Immature natural killer cell (primary cell): ENCODE results near the gene ZNF157. TPM values are rescaled to one million over a fixed set of nuclear protein-coding genes. Genes with fewer than 3 reads are reported as not detected.
"Not testable (repeated sequence)": the region's sequence is repeated elsewhere in the genome, so short reads cannot be mapped to it uniquely, and the experiment has no call there.

Experiments used
- DNase-seq, 3 donors: peaks; one replicate each; pipeline ENCODE4 v3.0.0; 2022; ENCODE audit warnings: mixed read lengths in 1 of 3
- H3K27ac Mint-ChIP-seq, 6 donors: one replicate each; pipeline ENCODE4 v1.8.0; 2020; ENCODE audit warnings: mixed read lengths in 6 of 6, mild to moderate bottlenecking in 5 of 6, inconsistent platforms in 4 of 6, moderate library complexity in 3 of 6
- H3K27me3 Mint-ChIP-seq, 3 donors: one replicate each; pipeline ENCODE4 v1.8.0; 2020 to 2021; ENCODE audit warnings: low read depth in 3 of 3, mild to moderate bottlenecking in 3 of 3, mixed read lengths in 3 of 3, moderate library complexity in 3 of 3, inconsistent platforms in 1 of 3
- H3K36me3 Mint-ChIP-seq, 3 donors: one replicate each; pipeline ENCODE4 v1.8.0; 2020; ENCODE audit warnings: mixed read lengths in 3 of 3, inconsistent platforms in 2 of 3, mild to moderate bottlenecking in 2 of 3
- H3K4me1 Mint-ChIP-seq, 2 donors: one replicate each; pipeline ENCODE4 v1.8.0; 2020; ENCODE audit warnings: inconsistent platforms in 2 of 2, mild to moderate bottlenecking in 2 of 2, mixed read lengths in 2 of 2, moderate library complexity in 1 of 2
- H3K4me3 Mint-ChIP-seq, 5 donors: one replicate each; pipeline ENCODE4 v1.8.0; 2020; ENCODE audit warnings: mild to moderate bottlenecking in 5 of 5, mixed read lengths in 5 of 5, inconsistent platforms in 3 of 5, moderate library complexity in 3 of 5
- H3K9me3 Mint-ChIP-seq, 6 donors: one replicate each; pipeline ENCODE4 v1.8.0; 2020; ENCODE audit warnings: mild to moderate bottlenecking in 6 of 6, mixed read lengths in 6 of 6, inconsistent platforms in 4 of 6, moderate library complexity in 3 of 6
- polyA plus RNA-seq, 3 donors: library from polyadenylated mRNA; unstranded; fragments of 300-500 nt; fragmentation: Illumina TruSeq; gene quantifications; one replicate each; pipeline ENCODE4 v1.2.3, GENCODE V29; 2021

ZNF157 gene
- polyA plus RNA-seq = not detected

DNA sequence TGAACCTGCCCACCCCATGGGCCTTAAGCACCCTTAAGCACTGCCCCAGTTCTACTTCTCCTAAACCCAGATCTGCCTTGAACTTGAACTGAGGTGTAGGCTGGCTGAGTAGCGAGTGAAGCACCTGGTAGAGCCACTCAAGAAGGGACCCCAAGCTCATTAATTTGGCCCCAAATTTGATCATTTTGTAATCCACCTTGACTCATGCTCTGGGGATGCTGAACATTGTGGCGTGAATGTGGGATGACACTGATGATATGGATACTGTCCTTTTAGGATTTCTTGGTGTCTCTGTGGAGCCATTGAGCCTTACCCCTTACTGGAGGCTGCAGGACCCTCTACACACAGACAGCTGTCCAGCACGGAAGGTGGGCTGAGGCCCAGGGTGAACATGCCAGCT is at the start of gene ZNF157:
Gene ZNF157, plus strand, starts transcription at position 301 of the 400 bp plus-strand sequence. Its CDS starts 91 bp downstream, at position 392.
- Mint-ChIP-seq H3K27me3 (peaks cover 0 to 3% (median 1%) of the 10 kb centered on the region in 3 donors), H3K4me1 (peaks cover 10 to 13% of the 10 kb centered on the region in 2 donors), H3K4me3 (no peak within 1 kb of the TSS), H3K27ac (no peak within 1 kb of the TSS), H3K9me3 (no peaks in the 10 kb centered on the region), H3K36me3 (no peaks in the 10 kb centered on the region)
- no peak for DNase-seq

DNA sequence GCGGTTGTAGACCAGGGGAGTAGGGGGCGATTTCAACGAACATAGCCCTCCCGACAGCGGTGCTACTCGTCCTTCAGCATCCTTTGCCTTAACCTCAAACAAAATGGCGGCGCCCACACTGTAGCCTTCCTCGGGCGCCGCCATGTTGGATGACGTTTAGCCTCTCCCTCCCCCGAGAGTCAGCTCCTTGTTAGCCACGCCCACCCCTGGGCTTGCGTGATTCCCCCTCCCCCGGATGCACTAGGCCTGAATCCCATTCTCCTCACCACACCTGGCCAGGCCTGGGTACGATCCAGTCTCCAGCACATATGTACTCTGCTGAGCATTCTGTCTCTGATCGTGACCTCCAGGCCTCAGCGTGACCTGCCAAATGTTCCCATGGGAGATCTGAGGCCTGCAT is 49.0 kb upstream of the ZNF157 start:
- H3K9me3 Mint-ChIP-seq = no peaks in the 10 kb centered on the region
- H3K4me1 Mint-ChIP-seq = no peaks in the 10 kb centered on the region
- H3K27ac Mint-ChIP-seq = no peak overlapping the region
- peaks cover 3 to 7% (median 3%) of the 10 kb centered on the region in 3 donors for H3K27me3 Mint-ChIP-seq
- DNase-seq = no peak
- no peak overlapping the region for H3K4me3 Mint-ChIP-seq
- H3K36me3 Mint-ChIP-seq = no peaks in the 10 kb centered on the region

GRCh38 chrX:47321823-47322371 is 48.5 kb upstream of the ZNF157 start:
- H3K4me3 Mint-ChIP-seq = no peak overlapping the region
- H3K4me1 Mint-ChIP-seq = no peaks in the 10 kb centered on the region
- H3K36me3 Mint-ChIP-seq = no peaks in the 10 kb centered on the region
- H3K9me3 Mint-ChIP-seq = no peaks in the 10 kb centered on the region
- peaks cover 3 to 5% (median 3%) of the 10 kb centered on the region in 3 donors for H3K27me3 Mint-ChIP-seq
- H3K27ac Mint-ChIP-seq = no peak overlapping the region
- no peak for DNase-seq

DNA sequence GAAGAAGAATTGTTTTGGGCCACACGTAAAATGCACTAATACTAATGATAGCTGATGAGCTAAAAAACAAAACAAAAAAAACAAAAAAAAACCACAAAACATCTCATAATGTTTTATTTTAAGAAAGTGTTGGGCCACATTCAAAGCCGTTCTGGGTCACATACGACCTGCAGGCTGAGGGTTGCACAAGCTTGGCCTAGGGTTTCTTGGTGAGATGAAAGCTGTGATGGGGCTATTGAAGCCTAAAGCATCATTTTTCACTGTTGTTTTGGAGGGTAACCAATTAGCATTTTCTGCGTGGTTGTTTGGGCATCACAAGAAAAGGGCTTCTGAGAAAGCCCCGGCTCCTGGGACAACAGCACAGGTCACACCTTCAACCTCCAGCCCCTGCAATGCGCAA is 42.5 kb upstream of the ZNF157 start:
- H3K4me3 Mint-ChIP-seq = no peak overlapping the region
- H3K27ac Mint-ChIP-seq = no peak overlapping the region
- H3K9me3 Mint-ChIP-seq = no peaks in the 10 kb centered on the region
- H3K4me1 Mint-ChIP-seq = no peaks in the 10 kb centered on the region
- no peak for DNase-seq
- no peaks in the 10 kb centered on the region for H3K36me3 Mint-ChIP-seq
- H3K27me3 Mint-ChIP-seq = peaks cover 1 to 11% (median 9%) of the 10 kb centered on the region in 3 donors

GRCh38 chrX:47332729-47333128 is 37.6 kb upstream of the ZNF157 start:
- not testable (repeated sequence) for H3K9me3 Mint-ChIP-seq, DNase-seq, H3K4me1 Mint-ChIP-seq, H3K36me3 Mint-ChIP-seq, H3K4me3 Mint-ChIP-seq, H3K27ac Mint-ChIP-seq
- H3K27me3 Mint-ChIP-seq = peaks cover 1 to 13% (median 7%) of the 10 kb centered on the region in 3 donors

DNA sequence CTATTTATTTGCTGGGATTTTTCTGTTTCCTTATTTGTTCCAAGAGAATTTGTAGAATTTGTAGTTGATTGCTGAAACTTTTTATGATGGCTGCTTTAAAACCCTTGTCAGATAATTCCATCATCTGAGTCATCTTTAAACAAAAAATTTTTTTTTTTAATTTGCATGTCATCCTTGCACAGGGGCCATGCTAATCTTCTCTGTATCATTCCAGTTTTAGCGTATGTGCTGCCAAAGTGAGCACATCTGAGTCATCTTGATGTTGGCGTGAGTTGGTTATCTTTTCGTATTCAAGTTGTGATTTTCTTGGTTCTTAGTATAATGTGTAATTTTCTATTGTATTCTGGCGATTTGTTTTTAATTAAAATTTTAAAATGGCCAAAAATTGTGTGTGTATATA is 18.7 kb upstream of the ZNF157 start:
- H3K27ac Mint-ChIP-seq = no peak overlapping the region
- peaks cover 0 to 6% (median 2%) of the 10 kb centered on the region in 3 donors for H3K27me3 Mint-ChIP-seq
- no peaks in the 10 kb centered on the region for H3K4me1 Mint-ChIP-seq
- H3K4me3 Mint-ChIP-seq = no peak overlapping the region
- DNase-seq = no peak
- no peaks in the 10 kb centered on the region for H3K36me3 Mint-ChIP-seq
- no peaks in the 10 kb centered on the region for H3K9me3 Mint-ChIP-seq

DNA sequence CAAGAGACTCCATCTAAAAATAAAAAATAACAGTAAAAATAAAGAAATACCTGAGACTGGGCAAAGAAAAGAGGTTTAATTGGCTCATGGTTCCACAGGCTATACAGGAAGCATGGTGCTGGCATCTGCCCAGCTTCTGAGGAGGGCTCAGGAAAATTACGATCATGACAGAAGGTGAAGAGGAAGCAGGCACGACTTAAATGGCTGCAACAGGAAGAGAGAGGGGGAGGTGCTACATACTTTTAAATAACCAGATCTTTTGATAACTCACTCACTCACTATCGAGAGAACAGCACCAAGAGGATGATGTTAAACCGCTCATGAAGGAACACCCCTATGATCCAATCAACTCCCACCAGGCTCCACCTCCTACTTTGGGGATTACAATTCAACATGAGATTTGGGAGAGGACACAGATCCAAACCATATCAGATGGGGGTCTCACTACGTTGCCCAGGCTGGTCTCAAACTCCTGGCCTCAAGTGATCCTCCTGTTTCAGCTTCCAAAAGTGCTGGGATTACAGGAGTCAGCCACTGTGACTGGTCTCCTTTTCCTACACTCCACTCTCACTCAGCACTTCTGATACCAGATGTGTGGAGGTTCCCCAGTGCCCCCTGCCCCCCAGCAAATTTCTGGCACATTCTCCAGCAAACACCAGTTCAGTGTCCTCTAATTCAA is 11.9 kb upstream of the ZNF157 start:
- peak in 1 of 3 donors; percentile 10 for DNase-seq

DNA sequence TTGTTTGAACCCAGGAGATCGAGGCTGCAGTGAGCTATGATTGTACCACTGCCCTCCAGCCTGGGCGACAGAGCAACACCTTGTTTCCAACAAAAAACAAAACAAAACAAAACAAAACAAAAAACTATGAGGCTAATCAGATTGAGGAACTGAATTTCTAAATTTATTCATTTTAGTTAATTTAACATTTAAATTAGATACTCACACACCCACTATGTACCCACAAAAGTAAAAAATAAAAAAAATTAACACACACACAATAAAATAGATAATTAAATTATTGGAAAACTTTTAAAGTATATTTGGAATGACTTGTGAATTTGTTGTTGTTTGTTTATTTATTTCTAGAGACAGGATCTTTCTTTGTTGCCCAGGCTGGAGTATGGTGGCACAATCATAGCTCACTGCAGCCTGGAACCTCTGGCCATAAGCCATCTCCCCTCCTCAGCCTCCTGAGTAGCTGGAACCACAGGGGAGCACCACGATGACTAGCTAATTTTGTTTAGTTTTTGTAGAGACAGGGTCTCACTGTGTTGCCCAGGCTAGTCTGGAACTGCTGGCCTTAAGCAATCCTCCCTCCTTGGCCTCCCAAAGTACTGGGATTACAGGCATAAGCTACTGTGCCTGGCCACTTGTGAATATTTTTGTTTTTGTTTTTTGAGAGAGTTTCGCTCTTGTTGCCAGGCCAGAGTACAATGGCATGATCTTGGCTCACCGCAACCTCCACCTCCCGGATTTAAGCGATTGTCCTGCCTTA is 9.8 kb upstream of the ZNF157 start:
- no peak overlapping the region for H3K4me3 Mint-ChIP-seq
- peak overlapping the region in 1 of 6 donors; percentile 4 for H3K27ac Mint-ChIP-seq
- H3K36me3 Mint-ChIP-seq = no peaks in the 10 kb centered on the region

More for the DNA sequence above, 11.9 kb upstream of the ZNF157 start:
- Mint-ChIP-seq H3K27ac (peak overlapping the region in 5 of 6 donors; percentile 28 to 71 (median 65)), H3K4me3 (peak overlapping the region; percentile 4 to 74 (median 49)), H3K4me1 (peaks cover 22 to 23% of the 10 kb centered on the region in 2 donors), H3K36me3 (no peaks in the 10 kb centered on the region), H3K27me3 (peaks cover 3 to 6% (median 5%) of the 10 kb centered on the region in 3 donors), H3K9me3 (peaks cover 0 to 4% (median 0%) of the 10 kb centered on the region in 6 donors)

DNA sequence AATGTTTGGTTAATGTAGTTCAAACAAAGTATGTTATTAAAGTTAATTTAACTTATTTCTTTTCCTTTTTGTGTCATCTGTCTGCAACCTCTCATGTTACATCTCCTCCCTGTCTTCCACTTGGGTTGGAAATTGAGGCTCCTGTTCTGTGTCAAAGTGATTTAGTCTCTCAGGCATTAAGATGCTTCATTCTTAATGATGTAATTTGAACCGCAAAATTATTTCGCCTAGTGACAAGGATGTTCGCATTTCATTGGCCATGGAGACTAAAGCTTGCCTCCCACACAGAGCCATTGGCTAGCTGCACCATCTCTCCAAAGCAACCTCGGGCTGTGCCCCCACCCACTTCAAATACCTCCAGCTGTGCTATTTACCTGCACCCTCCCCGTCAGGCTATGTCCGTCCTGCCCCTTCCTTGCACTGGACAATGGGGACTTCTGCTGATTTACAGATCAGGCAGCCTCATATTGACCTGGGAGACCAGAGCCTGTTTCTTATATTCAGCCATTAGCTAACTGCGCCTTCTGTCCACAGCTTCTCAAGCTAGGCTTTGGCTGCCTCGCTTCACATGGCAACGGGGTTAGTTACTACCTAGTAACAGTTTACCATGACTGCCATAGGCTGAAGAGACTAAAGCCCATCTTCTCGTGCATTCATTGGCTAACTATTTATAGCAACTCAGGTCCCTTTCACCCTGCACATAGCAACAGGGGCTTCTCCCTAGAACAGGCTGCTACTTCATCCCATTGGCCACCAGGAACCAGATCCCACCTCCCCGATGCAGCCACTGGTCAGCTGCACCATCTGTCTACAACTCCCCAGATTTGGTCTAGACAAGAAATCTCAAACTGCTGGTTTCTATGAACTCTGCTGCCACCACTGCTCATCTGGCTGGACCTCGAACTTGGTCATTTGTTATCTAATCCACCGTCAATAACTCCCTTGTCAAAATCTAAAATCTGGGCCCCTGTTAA is 8.6 kb upstream of the ZNF157 start:
- Mint-ChIP-seq H3K4me3 (peak overlapping the region; percentile 77 to 88 (median 82)), H3K9me3 (peaks cover 0 to 4% (median 0%) of the 10 kb centered on the region in 6 donors), H3K36me3 (no peaks in the 10 kb centered on the region), H3K27ac (peak overlapping the region; percentile 51 to 95 (median 88)), H3K4me1 (peaks cover 33% of the 10 kb centered on the region in 2 donors), H3K27me3 (peaks cover 3 to 8% (median 5%) of the 10 kb centered on the region in 3 donors)
- DNase-seq = peak; percentile 70 to 76 (median 72)

More for the DNA sequence above, 9.8 kb upstream of the ZNF157 start:
- H3K4me1 Mint-ChIP-seq = peaks cover 22 to 23% of the 10 kb centered on the region in 2 donors
- no peak for DNase-seq
- peaks cover 3 to 6% (median 5%) of the 10 kb centered on the region in 3 donors for H3K27me3 Mint-ChIP-seq
- H3K9me3 Mint-ChIP-seq = peaks cover 0 to 4% (median 0%) of the 10 kb centered on the region in 6 donors

GRCh38 chrX:47366041-47366722 is 4.2 kb upstream of the ZNF157 start:
- peaks cover 23 to 27% of the 10 kb centered on the region in 2 donors for H3K4me1 Mint-ChIP-seq
- H3K36me3 Mint-ChIP-seq = no peaks in the 10 kb centered on the region
- peaks cover 0 to 2% (median 0%) of the 10 kb centered on the region in 6 donors for H3K9me3 Mint-ChIP-seq
- peak overlapping the region; percentile 56 to 94 (median 89) for H3K27ac Mint-ChIP-seq
- peak overlapping the region; percentile 87 to 96 (median 91) for H3K4me3 Mint-ChIP-seq
- peaks cover 1 to 4% (median 3%) of the 10 kb centered on the region in 3 donors for H3K27me3 Mint-ChIP-seq
- DNase-seq = peak; percentile 60 to 68 (median 67)

DNA sequence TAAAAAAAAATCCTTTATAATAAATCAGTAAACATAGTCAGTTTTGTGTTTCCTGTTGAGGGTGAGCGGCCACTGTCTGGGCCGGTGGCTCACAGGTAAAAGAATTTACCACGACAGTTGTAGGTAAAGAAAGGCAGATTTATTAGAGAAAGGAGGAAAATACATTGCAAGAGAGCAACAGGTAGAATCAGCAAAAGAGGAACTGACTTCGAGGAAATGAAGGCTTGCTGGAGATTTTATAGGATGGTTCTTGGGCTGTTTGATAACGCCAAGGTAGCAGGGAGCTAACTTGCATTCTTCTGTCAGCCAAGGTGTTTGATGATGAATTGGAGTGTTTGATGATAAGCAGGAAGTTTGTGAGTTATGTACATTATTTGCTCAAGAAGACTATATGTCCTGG is 2.8 kb downstream of the ZNF157 start:
- peaks cover 0 to 3% (median 3%) of the 10 kb centered on the region in 3 donors for H3K27me3 Mint-ChIP-seq
- peak overlapping the region in 1 of 6 donors; percentile 18 for H3K27ac Mint-ChIP-seq
- H3K9me3 Mint-ChIP-seq = no peaks in the 10 kb centered on the region
- no peak for DNase-seq
- H3K4me1 Mint-ChIP-seq = no peaks in the 10 kb centered on the region
- no peak overlapping the region for H3K4me3 Mint-ChIP-seq
- H3K36me3 Mint-ChIP-seq = no peaks in the 10 kb centered on the region

DNA sequence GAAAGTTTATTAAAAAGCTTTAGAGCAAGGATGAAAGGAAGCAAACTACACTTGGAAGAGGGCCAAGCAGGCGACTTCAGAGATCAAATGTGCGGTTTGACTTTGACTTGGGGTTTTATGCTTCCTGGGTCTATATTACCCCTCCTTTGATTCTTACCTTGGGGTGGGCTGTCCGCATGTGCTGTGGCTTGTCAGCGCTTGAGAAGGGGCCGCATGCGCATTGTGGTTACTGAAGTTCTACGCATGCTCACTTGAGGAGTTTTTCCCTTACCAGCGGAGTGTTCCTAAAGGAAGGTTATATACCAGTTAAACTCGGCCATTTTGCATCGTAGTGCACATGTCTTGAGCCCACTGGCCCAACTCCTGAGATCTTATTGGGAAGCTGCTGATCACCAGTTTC is 9.9 kb downstream of the ZNF157 start:
- Mint-ChIP-seq H3K4me3 (peak overlapping the region; percentile 71 to 81 (median 76)), H3K4me1 (peaks cover 15 to 19% of the 10 kb centered on the region in 2 donors), H3K9me3 (no peaks in the 10 kb centered on the region), H3K27ac (peak overlapping the region; percentile 35 to 90 (median 78)), H3K36me3 (no peaks in the 10 kb centered on the region), H3K27me3 (peaks cover 0 to 12% (median 4%) of the 10 kb centered on the region in 3 donors)
- peak; percentile 53 to 68 (median 63) for DNase-seq
